ENCODE results near the gene C4A. TPM values are rescaled to one million over a fixed set of nuclear protein-coding genes. Genes with fewer than 3 reads are reported as not detected.

C4A gene
- total and polyA plus RNA-seq, 2 of the 13 experiments (the other 11 are each of a cell fraction or from before 2014, with no cell fraction given) = 165 to 478 TPM

DNA sequence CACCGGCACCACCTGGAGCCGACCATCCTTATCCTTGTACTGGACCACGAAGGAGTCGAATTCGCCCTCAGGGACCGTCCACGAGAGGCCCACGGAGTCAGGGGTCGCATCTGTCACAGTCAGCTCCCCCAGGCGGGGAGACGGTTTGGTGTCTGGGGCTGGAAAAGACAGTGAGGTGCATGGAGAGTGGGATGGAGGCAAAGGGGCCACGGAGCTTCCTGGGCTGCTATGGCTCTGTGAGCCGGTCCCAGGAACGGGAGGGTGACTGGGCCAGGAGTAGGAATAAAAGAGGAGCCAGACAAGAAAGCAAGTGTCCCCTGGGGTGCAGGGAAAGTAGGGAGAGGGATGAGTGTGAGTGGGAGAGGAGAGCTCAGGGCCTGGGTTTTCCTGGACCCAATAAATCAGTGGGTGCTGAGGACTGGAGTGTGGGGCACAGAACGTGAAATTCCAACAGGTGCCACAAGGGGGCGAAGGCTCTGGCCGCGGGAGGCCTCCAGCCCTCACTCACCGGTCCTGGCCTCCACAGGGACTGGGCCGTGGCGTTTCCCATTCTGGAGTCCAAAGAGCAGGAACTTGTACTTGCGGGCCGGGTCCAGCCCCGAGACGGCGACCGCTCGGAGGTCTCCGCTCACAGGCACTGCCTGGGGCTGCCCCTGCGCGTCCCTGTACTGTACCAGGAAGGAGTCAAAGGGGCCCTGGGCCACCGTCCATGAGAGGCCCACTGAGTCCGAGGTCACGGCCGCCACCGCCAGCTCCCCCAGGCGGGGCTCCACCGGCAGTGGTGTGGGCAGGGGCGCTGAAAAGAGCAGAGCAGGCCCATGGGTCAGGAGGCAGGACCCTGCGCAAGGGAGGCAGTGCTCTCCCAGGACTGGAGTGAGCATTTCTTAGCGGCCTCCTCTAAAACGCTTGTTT, 66.3 kb downstream of the C4A start (continued):
- TF ChIP-seq, protein P1, sequence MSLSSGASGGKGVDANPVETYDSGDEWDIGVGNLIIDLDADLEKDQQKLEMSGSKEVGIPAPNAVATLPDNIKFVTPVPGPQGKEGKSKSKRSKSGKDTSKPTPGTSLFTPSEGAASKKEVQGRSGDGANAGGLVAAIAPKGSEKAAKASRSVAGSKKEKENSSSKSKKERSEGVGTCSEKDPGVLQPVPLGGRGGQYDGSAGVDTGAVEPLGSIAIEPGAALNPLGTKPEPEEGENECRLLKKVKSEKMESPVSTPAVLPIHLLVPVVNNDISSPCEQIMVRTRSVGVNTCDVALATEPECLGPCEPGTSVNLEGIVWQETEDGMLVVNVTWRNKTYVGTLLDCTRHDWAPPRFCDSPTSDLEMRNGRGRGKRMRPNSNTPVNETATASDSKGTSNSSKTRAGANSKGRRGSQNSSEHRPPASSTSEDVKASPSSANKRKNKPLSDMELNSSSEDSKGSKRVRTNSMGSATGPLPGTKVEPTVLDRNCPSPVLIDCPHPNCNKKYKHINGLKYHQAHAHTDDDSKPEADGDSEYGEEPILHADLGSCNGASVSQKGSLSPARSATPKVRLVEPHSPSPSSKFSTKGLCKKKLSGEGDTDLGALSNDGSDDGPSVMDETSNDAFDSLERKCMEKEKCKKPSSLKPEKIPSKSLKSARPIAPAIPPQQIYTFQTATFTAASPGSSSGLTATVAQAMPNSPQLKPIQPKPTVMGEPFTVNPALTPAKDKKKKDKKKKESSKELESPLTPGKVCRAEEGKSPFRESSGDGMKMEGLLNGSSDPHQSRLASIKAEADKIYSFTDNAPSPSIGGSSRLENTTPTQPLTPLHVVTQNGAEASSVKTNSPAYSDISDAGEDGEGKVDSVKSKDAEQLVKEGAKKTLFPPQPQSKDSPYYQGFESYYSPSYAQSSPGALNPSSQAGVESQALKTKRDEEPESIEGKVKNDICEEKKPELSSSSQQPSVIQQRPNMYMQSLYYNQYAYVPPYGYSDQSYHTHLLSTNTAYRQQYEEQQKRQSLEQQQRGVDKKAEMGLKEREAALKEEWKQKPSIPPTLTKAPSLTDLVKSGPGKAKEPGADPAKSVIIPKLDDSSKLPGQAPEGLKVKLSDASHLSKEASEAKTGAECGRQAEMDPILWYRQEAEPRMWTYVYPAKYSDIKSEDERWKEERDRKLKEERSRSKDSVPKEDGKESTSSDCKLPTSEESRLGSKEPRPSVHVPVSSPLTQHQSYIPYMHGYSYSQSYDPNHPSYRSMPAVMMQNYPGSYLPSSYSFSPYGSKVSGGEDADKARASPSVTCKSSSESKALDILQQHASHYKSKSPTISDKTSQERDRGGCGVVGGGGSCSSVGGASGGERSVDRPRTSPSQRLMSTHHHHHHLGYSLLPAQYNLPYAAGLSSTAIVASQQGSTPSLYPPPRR (CRISPR knock-in tag; IDR thresholded peaks at IDR 0.05; ENCODE audit: borderline replicate concordance) = peak; percentile 73
- no peak for TF ChIP-seq ZNF83 (CRISPR knock-in tag; IDR thresholded peaks at IDR 0.05; ENCODE audit: borderline replicate concordance)
- peak; percentile 91; the same call in 1 of the 2 replicates for TF ChIP-seq MTA1 (CRISPR knock-in tag; IDR thresholded peaks at IDR 0.05; ENCODE audit: borderline replicate concordance)
- TF ChIP-seq, protein P2, sequence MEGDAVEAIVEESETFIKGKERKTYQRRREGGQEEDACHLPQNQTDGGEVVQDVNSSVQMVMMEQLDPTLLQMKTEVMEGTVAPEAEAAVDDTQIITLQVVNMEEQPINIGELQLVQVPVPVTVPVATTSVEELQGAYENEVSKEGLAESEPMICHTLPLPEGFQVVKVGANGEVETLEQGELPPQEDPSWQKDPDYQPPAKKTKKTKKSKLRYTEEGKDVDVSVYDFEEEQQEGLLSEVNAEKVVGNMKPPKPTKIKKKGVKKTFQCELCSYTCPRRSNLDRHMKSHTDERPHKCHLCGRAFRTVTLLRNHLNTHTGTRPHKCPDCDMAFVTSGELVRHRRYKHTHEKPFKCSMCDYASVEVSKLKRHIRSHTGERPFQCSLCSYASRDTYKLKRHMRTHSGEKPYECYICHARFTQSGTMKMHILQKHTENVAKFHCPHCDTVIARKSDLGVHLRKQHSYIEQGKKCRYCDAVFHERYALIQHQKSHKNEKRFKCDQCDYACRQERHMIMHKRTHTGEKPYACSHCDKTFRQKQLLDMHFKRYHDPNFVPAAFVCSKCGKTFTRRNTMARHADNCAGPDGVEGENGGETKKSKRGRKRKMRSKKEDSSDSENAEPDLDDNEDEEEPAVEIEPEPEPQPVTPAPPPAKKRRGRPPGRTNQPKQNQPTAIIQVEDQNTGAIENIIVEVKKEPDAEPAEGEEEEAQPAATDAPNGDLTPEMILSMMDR (CRISPR knock-in tag; IDR thresholded peaks at IDR 0.05) = peak; percentile 96
- peak; percentile 81 for TF ChIP-seq RXRA (CRISPR knock-in tag; IDR thresholded peaks at IDR 0.05)
- peak; percentile 42; the same call in 1 of the 2 replicates for TF ChIP-seq HNRNPL (IDR thresholded peaks at IDR 0.05; ENCODE audit: low read depth, low read length)
- peak; percentile 49; the same call in 1 of the 2 replicates for TF ChIP-seq MXD4 (CRISPR knock-in tag; IDR thresholded peaks at IDR 0.05)
- TF ChIP-seq, protein P3, sequence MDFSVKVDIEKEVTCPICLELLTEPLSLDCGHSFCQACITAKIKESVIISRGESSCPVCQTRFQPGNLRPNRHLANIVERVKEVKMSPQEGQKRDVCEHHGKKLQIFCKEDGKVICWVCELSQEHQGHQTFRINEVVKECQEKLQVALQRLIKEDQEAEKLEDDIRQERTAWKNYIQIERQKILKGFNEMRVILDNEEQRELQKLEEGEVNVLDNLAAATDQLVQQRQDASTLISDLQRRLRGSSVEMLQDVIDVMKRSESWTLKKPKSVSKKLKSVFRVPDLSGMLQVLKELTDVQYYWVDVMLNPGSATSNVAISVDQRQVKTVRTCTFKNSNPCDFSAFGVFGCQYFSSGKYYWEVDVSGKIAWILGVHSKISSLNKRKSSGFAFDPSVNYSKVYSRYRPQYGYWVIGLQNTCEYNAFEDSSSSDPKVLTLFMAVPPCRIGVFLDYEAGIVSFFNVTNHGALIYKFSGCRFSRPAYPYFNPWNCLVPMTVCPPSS (IDR thresholded peaks at IDR 0.05) = no peak
- TF ChIP-seq ZFX (CRISPR knock-in tag; IDR thresholded peaks at IDR 0.05; ENCODE audit: low read depth) = peak; percentile 97
- peak; percentile 13; the same call in 1 of the 2 replicates for TF ChIP-seq ZBTB38 (CRISPR knock-in tag; IDR thresholded peaks at IDR 0.05)
- TF ChIP-seq ZFP90 (CRISPR knock-in tag; IDR thresholded peaks at IDR 0.05; ENCODE audit: borderline replicate concordance) = peak; percentile 90
- TF ChIP-seq ZMYM3 (CRISPR knock-in tag; IDR thresholded peaks at IDR 0.05) = peak; percentile 92
- TF ChIP-seq, protein P4, sequence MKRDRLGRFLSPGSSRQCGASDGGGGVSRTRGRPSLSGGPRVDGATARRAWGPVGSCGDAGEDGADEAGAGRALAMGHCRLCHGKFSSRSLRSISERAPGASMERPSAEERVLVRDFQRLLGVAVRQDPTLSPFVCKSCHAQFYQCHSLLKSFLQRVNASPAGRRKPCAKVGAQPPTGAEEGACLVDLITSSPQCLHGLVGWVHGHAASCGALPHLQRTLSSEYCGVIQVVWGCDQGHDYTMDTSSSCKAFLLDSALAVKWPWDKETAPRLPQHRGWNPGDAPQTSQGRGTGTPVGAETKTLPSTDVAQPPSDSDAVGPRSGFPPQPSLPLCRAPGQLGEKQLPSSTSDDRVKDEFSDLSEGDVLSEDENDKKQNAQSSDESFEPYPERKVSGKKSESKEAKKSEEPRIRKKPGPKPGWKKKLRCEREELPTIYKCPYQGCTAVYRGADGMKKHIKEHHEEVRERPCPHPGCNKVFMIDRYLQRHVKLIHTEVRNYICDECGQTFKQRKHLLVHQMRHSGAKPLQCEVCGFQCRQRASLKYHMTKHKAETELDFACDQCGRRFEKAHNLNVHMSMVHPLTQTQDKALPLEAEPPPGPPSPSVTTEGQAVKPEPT (CRISPR knock-in tag; IDR thresholded peaks at IDR 0.05; ENCODE audit: low read depth) = peak; percentile 5; the same call in 1 of the 2 replicates
- no peak for TF ChIP-seq HMG20B (CRISPR knock-in tag; conservative IDR thresholded peaks at IDR 0.05)
- peak; percentile 58; the same call in 1 of the 2 replicates for TF ChIP-seq FOSL2 (CRISPR knock-in tag; IDR thresholded peaks at IDR 0.05)
- TF ChIP-seq ZNF563 (CRISPR knock-in tag; IDR thresholded peaks at IDR 0.05) = peak; percentile 87; the same call in 1 of the 2 replicates
- no peak for TF ChIP-seq ZNF747 (CRISPR knock-in tag; IDR thresholded peaks at IDR 0.05; ENCODE audit: borderline replicate concordance)
- TF ChIP-seq PITX1 (CRISPR knock-in tag; IDR thresholded peaks at IDR 0.05) = peak; percentile 70
- TF ChIP-seq SMAD9 (CRISPR knock-in tag; IDR thresholded peaks at IDR 0.05) = no peak

Data from HepG2 (cell line).